ENCODE measurements around the gene BEGAIN.

BEGAIN gene

DNA sequence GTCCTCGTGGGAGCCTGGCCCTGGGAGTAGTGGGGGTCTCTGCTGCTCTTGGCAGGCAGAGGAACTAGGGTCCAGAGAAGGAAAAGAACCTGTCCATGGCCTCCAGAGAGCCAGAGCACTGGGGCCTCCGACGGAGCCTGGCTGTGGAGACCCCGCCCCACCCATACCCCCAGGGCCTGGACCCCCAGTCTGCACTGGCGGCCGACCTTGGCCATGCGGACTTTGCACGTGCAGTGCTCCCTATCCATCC, 1.1 kb downstream of the BEGAIN start:
- TF ChIP-seq CTCF (IDR thresholded peaks at IDR 0.05; ENCODE audit: low read depth, low read length, missing control alignments) = no peak
- no peak for DNase-seq (ENCODE audit: low read depth)
- H3K4me3 ChIP-seq (ENCODE audit: low read depth, low read length) = no peak overlapping the region

DNA sequence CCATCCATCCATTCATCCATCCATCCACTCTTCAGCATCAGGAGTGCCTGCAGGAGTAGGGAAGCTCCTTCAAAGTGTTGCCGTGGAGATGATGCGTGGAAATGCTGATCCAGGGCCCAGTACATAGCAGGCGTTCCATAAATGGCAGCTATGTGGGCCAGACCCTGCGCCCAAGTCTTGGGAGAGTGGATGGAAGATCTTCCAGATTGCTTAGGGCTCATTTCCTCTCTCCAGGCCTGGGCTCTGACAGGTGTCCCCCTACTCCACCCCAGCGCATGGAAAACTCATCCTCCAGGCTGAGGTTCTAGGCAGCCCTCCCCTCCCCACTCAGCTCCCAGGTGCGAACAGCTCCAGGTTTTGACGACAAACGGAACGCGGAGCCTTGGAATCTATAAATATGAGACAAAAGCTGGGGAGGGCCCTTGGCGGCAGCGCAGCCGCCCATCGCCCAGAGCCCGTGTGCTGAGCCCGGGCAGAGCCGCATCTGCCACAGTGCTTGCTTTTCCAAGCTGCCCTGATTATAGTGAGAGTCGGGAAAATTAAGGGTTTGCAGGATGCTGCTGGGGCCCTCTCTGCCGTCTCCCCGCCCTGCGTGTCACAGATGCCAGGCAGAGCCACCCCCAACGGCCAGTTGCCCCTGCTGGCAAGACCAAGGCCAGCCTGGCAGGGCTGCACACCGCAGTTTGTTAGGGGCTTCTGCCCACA, 1.6 kb downstream of the BEGAIN start:
- H3K4me3 ChIP-seq (ENCODE audit: low read depth, low read length) = no peak overlapping the region
- TF ChIP-seq CTCF (IDR thresholded peaks at IDR 0.05; ENCODE audit: low read depth, low read length, missing control alignments) = no peak
- no peak for DNase-seq (ENCODE audit: low read depth)

GRCh38 chr14:100584056-100585031, 2.9 kb downstream of the BEGAIN start:
- no peak for DNase-seq (ENCODE audit: low read depth)
- H3K4me3 ChIP-seq (ENCODE audit: low read depth, low read length) = no peak overlapping the region
- no peak for TF ChIP-seq CTCF (IDR thresholded peaks at IDR 0.05; ENCODE audit: low read depth, low read length, missing control alignments)

DNA sequence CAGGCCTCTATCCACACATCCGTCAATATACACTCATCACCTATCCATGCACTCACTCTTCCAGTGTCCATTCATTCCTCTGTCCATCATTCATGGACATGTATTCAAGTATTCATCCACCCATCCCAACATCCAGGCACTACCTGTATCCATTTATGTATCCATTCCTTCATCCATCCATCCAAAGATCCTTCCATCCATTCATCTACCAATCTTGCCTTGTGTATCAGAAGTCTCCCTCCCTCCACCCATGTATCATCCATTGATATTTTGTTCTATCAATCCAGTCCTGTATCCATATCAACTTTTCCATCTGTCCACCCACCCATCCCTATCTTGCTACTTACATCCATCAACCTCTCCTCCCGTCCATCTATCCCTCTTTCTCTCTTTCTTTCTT, 4.0 kb downstream of the BEGAIN start:
- no peak overlapping the region for H3K4me3 ChIP-seq (ENCODE audit: low read depth, low read length)
- no peak for DNase-seq (ENCODE audit: low read depth)
- TF ChIP-seq CTCF (IDR thresholded peaks at IDR 0.05; ENCODE audit: low read depth, low read length, missing control alignments) = no peak

GRCh38 chr14:100582496-100583165, 4.6 kb downstream of the BEGAIN start:
- TF ChIP-seq CTCF (IDR thresholded peaks at IDR 0.05; ENCODE audit: low read depth, low read length, missing control alignments) = no peak
- no peak overlapping the region for H3K4me3 ChIP-seq (ENCODE audit: low read depth, low read length)
- DNase-seq (ENCODE audit: low read depth) = no peak

DNA sequence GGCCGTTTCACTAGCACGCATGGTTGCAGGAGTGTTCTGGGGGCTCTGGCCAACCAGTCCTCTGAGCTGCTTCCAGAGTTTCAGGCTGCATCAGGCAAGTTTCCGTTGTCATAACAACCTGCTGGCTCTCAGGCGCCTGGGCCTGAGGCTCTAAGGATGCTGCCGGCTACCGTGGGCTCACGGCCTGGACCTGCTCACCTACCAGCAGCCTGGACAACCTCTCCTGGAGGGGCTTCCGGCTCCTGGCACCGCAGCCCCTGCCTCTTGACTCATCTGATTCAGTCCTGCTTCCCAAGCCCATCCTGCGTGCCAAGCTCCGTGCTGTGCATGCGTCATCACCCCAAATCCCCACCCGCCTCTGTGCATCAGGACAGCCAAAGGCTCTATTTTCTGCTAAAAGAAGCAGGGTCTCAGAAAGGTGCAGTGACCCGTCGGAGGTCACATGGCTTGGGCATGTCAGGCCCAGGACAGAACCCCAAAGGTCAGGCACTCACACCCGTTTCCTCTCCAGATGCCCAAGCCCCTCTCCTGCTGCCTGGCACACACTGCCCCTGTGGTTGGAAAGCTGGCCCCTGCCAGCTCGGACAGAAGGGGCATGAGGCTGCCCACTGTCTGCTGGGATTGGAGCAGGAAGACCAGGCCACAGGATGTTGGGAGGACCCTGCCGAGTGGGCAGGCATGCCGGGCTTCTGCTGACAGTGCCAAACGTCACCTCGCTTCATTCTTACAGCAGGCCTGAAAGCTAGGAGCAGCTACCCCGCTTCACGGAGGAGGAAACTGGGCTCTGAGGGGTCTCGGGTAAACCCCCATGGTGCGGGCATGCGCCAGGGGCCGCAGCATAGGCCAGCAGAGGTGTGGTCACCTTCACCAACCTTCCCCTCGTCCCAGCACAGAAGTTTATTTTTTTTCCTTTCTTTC, 5.7 kb downstream of the BEGAIN start:
- TF ChIP-seq CTCF (IDR thresholded peaks at IDR 0.05; ENCODE audit: low read depth, low read length, missing control alignments) = no peak
- no peak overlapping the region for H3K4me3 ChIP-seq (ENCODE audit: low read depth, low read length)
- no peak for DNase-seq (ENCODE audit: low read depth)

All from GM12864 (cell line).